ENCODE measurements around the gene EIF4G3. TPM values are rescaled to one million over a fixed set of nuclear protein-coding genes. Genes with fewer than 3 reads are reported as not detected.

EIF4G3 gene
- total RNA-seq, 1 experiment from 2014 or later, result 55.4 TPM

GRCh38 chr1:21154717-21155116, 22.0 kb downstream of the EIF4G3 start:
- TF ChIP-seq CTCF (IDR thresholded peaks at IDR 0.05; ENCODE audit: insufficient read depth in 1 of 2, low read depth in 1 of 2, low read length in 1 of 2, severe bottlenecking in 1 of 2, unreplicated experiment in 1 of 2), result no peak
- peaks cover 7% of the 10 kb centered on the region; the same call in 1 of the 2 replicates for H3K4me1 ChIP-seq
- Mint-ChIP-seq H3K27me3 (ENCODE audit: insufficient read depth, unreplicated experiment) (no peaks in the 10 kb centered on the region), H3K9me3 (ENCODE audit: unreplicated experiment) (no peaks in the 10 kb centered on the region), H3K27ac (ENCODE audit: unreplicated experiment) (no peak overlapping the region), H3K36me3 (ENCODE audit: insufficient read depth, unreplicated experiment) (peaks cover 26% of the 10 kb centered on the region), H3K4me3 (ENCODE audit: unreplicated experiment) (no peak overlapping the region), H3K4me1 (ENCODE audit: low read depth, unreplicated experiment) (peaks cover 6% of the 10 kb centered on the region)
- POLR2A ChIA-PET, result no interaction called here
- CTCF ChIA-PET, result no interaction called here
- DNase-seq, result no peak
- H3K9me3 ChIP-seq, result no peaks in the 10 kb centered on the region
- H3K36me3 ChIP-seq (ENCODE audit: control insufficient read depth, insufficient read depth, low read length), result no peaks in the 10 kb centered on the region
- BruUV-seq (replicated peaks), result no TSS peak
- no peaks in the 10 kb centered on the region for H3K27me3 ChIP-seq (replicated peaks; ENCODE audit: control insufficient read depth, insufficient read depth, low read length)
- H3K4me3 ChIP-seq (ENCODE audit: low read depth, low read length), result no peak overlapping the region
- intact Hi-C loops (cut with micrococcal nuclease; ENCODE audit: unreplicated experiment), result no loop called here

DNA sequence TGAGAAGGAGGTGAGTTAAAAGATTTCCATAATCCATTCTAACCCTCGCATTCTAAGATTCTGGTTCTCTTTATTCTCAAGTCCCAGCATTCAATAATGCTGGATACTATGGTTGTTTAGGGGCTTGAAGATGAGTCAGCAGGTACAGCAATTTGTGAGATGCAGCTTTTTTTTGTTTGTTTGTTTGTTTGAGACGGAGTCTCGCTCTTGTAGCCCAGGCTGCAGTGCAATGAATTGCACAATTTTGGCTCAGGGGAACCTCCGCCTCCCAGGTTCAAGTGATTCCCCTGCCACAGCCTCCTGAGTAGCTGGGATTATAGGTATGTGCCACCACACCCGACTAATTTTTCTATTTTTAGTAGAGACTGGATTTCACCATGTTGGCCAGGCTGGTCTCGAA, 23.3 kb downstream of the EIF4G3 start:
- H3K27ac Mint-ChIP-seq (ENCODE audit: unreplicated experiment), result no peak overlapping the region
- intact Hi-C loops (cut with micrococcal nuclease; ENCODE audit: unreplicated experiment), result no loop called here
- no peak for TF ChIP-seq CTCF (IDR thresholded peaks at IDR 0.05; ENCODE audit: insufficient read depth in 1 of 2, low read depth in 1 of 2, low read length in 1 of 2, severe bottlenecking in 1 of 2, unreplicated experiment in 1 of 2)
- ChIA-PET POLR2A (no interaction called here), CTCF (no interaction called here)
- no peaks in the 10 kb centered on the region for H3K36me3 ChIP-seq (ENCODE audit: control insufficient read depth, insufficient read depth, low read length)
- no peaks in the 10 kb centered on the region for H3K9me3 ChIP-seq
- no peaks in the 10 kb centered on the region for H3K27me3 Mint-ChIP-seq (ENCODE audit: insufficient read depth, unreplicated experiment)
- H3K4me1 ChIP-seq, result peaks cover 9% of the 10 kb centered on the region; the same call in 1 of the 2 replicates
- no peak overlapping the region for H3K4me3 ChIP-seq (ENCODE audit: low read depth, low read length)
- H3K9me3 Mint-ChIP-seq (ENCODE audit: unreplicated experiment), result no peaks in the 10 kb centered on the region
- no peak for DNase-seq
- no TSS peak for BruUV-seq (replicated peaks)
- H3K4me3 Mint-ChIP-seq (ENCODE audit: unreplicated experiment), result no peak overlapping the region
- H3K4me1 Mint-ChIP-seq (ENCODE audit: low read depth, unreplicated experiment), result peaks cover 6% of the 10 kb centered on the region
- no peaks in the 10 kb centered on the region for H3K27me3 ChIP-seq (replicated peaks; ENCODE audit: control insufficient read depth, insufficient read depth, low read length)
- peaks cover 27% of the 10 kb centered on the region for H3K36me3 Mint-ChIP-seq (ENCODE audit: insufficient read depth, unreplicated experiment)

DNA sequence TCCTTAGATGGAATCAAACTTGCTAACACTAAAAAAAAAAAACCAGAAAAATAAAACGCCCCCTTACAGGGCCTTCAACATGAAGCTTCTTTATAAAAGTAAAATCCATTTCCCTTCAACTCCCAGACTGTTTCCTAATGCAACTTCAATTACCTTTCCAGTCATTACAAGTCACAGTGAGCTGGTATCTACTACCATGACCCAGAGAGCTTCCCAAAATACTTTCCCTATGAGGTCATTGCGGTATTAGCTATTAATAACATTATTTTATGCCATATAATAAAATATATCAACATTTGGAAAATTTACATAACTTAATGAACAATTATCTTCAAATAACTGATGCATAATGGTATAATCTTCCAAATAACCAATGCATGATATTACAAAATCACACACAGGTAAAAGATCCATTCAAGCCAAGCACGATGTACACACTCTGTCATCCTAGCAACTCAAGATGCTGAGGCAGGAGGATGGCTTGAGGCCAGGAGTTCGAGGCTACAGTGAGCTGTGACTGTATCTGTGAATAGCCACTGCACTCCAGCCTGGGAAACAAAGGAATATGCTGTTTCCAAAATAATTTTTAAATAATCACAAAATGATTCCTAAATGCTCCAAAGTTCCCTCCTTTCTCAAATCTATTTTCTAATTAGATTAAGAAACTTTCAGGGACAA, 24.1 kb downstream of the EIF4G3 start:
- H3K4me3 ChIP-seq (ENCODE audit: low read depth, low read length), result no peak overlapping the region
- ChIA-PET CTCF (no interaction called here), POLR2A (no interaction called here)
- intact Hi-C loops (cut with micrococcal nuclease; ENCODE audit: unreplicated experiment), result no loop called here
- Mint-ChIP-seq H3K4me1 (ENCODE audit: low read depth, unreplicated experiment) (peaks cover 6% of the 10 kb centered on the region), H3K36me3 (ENCODE audit: insufficient read depth, unreplicated experiment) (peaks cover 26% of the 10 kb centered on the region), H3K4me3 (ENCODE audit: unreplicated experiment) (no peak overlapping the region), H3K27ac (ENCODE audit: unreplicated experiment) (no peak overlapping the region), H3K27me3 (ENCODE audit: insufficient read depth, unreplicated experiment) (no peaks in the 10 kb centered on the region), H3K9me3 (ENCODE audit: unreplicated experiment) (no peaks in the 10 kb centered on the region)
- peaks cover 9% of the 10 kb centered on the region; the same call in 1 of the 2 replicates for H3K4me1 ChIP-seq
- BruUV-seq (replicated peaks), result no TSS peak
- peaks cover 1% of the 10 kb centered on the region; the same call in 1 of the 2 replicates for H3K36me3 ChIP-seq (ENCODE audit: control insufficient read depth, insufficient read depth, low read length)
- no peaks in the 10 kb centered on the region for H3K27me3 ChIP-seq (replicated peaks; ENCODE audit: control insufficient read depth, insufficient read depth, low read length)
- no peaks in the 10 kb centered on the region for H3K9me3 ChIP-seq
- no peak for DNase-seq
- TF ChIP-seq CTCF (IDR thresholded peaks at IDR 0.05; ENCODE audit: insufficient read depth in 1 of 2, low read depth in 1 of 2, low read length in 1 of 2, severe bottlenecking in 1 of 2, unreplicated experiment in 1 of 2), result no peak
